Stimulated activated CD4-positive, alpha-beta T cell treated with anti-CD3 and anti-CD28 coated beads, Interleukin-12 subunit alpha, Interleukin-12 subunit beta, amount 100 ng/mL, for 24 hours (primary cell): ENCODE results near the gene GATAD1.
"Not testable (repeated sequence)": the region's sequence is repeated elsewhere in the genome, so short reads cannot be mapped to it uniquely, and the experiment has no call there.

Experiments used
- DNase-seq, 2 experiments: peaks; one replicate each; pipeline ENCODE4 v3.0.0-alpha.2; 2020; ENCODE audit warnings: low read depth in 2 of 2

The GATAD1 gene, protein sequence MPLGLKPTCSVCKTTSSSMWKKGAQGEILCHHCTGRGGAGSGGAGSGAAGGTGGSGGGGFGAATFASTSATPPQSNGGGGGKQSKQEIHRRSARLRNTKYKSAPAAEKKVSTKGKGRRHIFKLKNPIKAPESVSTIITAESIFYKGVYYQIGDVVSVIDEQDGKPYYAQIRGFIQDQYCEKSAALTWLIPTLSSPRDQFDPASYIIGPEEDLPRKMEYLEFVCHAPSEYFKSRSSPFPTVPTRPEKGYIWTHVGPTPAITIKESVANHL

DNA sequence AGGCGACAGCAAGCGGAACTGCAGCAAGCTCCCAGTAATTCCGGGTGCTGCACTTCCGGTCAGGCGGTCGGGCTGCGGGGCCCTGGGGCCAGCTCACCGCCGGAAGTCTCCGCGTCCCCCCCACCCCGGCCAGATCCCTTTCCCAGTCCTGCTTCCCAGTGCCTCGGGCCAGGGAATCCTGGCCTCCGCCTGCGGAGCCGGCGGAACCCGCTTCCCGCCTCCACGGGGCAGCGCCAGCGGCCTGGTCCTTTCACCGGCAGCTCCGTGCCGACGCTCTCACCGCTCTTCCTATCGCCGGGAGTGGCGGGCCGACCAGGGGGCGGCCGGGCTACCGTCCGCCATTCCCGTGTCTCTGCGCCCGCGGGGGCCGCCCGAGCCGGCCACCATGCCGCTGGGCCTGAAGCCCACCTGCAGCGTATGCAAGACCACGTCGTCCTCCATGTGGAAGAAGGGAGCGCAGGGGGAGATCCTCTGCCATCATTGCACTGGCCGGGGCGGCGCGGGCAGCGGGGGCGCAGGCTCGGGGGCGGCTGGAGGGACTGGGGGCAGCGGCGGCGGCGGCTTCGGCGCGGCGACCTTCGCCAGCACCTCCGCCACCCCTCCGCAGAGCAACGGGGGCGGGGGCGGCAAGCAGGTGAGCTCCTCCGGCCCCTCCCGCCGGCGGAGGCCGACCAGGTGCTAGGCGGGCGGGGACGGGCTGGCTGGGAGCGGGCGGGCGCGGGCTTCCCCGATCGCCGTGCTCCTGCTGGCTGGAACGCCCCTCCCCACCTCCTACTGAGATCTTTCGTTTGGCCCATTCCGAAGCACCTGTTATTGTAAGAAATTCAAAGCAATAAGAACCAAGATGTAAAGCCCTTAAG is at the start of gene GATAD1:
Gene GATAD1, plus strand, starts transcription at position 138 of the 860 bp plus-strand sequence. Its CDS starts 248 bp downstream, at position 386.
- DNase-seq: peak; percentile 66 to 71

DNA sequence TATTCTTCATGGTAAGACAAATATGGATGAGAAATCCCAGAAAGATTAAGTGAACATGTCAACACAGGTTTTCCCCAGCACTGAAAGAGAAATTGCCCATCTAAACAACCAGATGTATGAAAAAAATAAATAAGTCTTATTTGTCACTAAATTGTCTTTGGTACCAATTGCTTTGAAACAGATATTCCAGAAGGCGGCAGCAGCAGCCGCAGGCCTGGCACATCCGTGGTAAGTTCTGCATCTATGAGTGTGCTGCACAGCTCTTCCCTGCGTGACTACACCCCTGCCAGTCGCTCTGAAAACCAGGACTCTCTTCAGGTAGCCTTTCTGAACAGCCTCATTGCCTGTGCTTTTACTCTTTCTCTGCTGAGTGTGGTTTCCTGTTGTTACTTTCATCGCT is 49.7 kb upstream of the GATAD1 start:
- DNase-seq: no peak

DNA sequence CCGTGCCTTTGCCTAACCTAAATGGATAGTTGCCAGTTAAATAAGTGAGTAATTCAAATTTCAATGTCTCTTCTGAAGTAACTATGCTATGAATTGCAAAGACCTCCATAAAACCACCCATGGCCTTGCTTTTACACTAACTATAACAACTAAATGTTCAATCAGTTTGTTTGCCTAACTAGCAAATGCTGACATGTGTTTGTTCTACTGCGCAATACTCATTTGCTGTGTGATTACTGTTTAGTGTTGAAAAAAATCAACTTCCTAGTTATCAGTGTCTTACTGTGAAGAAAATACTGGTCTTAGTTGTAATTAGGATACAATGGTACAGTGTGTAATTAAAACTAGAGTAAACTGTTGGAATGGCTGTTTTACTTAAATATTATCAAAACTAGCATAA is 47.3 kb upstream of the GATAD1 start:
- DNase-seq: no peak

DNA sequence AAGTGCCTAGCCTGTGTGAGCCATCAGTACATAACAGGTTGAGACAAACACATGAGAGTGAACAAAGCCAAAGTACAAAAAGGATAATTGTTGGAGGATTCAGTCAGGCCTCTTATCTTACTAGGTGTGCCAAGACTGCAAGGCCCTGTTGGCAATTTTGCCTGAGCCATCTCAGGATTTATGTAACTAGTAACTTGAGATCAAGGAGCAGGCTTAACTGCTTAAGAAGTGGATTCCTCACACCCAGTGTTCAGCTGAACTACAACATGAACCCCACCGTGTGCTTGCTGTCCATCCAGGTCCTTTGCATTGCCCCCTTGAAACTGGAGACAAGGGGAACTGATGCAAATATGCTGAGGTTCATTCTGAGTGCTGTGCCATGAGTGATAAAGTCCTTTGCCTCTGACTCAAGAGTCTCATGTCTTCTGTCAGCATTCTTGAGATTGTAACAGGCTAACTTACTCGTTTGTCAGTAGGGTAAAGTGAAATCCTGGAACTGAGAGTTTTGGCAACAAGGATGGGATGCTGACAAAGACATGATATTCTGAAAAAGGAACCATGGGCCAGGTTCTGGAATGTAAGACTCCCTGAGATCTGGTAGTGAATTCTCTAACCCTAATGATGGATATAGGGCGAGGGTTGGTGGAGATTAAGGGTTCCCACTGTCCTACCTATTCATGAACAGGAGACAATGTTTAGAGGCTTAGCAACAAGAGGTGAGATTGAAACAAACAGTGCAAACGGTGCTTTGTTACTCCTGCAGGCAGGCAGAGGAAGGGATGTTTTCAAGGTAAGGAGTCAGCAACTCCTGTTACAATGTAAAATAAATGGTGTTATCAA is 44.1 kb upstream of the GATAD1 start:
- no peak for DNase-seq

DNA sequence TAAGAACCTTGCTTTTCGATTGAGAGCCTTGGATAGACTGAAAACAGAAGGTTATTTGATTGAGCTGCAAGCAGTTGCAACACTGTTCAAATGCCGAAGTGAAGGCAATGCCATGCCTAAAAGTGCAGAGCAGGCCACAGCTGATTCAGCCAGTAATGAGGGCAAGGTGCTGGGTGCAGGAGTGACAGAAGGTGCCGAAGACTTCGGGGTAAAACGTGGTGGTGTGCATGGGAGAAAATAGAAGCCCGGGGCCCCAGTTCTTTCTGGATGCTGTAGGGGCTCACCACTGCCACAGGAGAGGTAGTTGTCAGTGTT is 43.6 kb upstream of the GATAD1 start:
- no peak for DNase-seq

DNA sequence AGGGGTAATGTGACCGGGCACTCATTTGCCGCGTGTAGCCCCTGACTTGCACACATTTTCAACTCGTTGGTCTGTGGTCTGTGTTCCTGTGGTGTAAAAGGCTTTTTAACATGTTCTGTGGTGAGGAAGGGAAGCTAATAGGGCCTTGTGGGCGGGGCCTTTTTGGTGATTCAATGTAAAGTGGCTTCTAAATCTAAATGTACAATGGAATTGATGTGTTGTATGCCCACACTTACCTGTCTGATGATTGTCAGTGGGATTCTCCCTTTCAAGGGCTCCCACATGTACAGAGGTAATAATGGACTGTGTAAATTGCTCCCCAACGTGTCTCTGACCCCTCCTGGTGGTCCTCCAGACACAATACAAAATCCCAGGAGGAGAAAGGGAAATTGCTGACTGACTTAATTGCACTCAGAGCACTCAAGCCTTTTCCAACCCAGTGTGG is 43.1 kb upstream of the GATAD1 start:
- DNase-seq: peak in 1 of 2 experiments; percentile 17

DNA sequence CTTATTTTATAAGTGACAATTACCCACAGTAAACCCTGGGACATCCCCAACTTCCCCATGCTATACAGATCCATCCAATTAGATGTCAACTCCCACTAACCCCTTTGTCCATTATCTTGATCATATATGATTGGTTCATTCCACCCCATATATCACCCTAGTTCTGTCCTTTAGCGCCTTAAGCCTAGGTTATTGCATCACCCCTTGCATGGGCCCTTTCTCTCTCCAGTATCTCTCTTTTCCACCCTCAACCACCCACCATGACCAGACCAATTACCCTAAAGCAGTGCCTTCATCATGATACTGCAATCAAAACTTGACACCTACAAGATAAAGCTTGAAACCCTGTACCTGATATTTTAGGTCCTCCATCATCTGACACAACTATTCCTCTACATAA is 37.9 kb upstream of the GATAD1 start:
- DNase-seq: no peak

DNA sequence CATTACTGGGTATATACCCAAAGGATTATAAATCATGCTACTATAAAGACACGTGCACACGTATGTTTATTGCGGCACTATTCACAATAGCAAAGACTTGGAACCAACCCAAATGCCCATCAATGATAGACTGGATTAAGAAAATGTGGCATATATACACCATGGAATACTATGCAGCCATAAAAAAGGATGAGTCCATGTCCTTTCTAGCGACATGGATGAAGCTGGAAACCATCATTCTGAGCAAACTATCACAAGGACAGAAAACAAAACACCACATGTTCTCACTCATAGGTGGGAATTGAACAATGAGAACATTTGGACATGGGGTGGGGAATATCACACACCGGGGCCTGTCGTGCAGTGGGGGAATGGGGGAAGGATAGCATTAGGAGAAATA is 37.1 kb upstream of the GATAD1 start:
- DNase-seq: not testable (repeated sequence)

DNA sequence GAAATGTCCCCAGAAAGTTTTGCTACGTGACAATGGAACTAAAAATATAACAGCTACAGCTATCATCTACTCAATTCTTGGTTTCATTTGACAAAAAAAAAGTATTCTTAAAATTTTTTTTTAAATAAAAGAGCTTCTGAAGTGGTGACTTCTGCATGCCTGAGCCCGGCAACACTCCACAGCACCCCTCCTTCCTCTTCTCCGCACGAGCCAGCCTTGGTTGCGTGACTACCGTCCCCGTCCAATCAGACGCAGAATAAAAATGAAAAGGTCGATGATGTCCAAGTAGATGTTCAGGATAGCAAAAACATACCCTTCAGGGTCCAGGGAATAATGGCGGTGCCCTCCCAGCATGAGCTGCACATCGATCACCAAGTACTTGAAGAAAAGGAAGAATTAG is 34.5 kb upstream of the GATAD1 start:
- DNase-seq: no peak

DNA sequence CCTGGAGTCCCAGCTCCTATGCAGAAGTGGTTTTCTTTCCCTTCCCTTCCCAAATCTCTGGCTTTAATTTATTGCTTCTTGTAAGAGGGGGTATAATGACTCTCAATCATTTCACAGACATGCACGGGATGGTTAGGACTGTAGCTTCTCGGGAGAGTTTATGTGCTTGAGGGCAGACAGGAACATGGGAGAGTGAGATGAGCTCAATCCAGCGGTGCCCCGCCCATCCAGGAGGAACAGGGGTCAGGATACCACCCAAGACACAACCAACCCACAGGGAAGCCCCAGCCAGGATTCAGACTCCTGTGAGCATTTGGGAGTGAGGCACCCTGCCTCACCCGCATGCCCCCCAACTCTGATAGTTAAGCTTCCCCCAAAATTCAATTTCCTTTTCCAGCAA is 33.7 kb upstream of the GATAD1 start:
- no peak for DNase-seq

DNA sequence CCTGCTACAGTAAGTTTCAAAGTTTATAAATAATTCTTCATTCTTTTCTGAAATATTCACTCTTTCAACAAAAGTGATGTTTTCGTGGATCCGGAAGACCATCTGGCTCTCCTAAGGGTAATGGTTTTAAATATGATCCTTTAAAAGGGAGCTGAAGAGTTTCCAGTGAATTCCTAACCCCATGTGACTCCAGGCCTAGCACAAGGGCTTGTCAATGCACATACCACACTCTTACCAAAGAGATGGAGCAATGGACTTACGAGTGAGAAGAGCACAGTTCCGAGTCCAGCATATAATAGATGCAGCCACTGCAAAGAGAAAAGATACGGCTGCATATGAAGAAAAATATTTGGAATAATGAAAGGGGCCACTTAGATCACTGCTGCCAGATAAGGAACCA is 32.1 kb upstream of the GATAD1 start:
- no peak for DNase-seq

DNA sequence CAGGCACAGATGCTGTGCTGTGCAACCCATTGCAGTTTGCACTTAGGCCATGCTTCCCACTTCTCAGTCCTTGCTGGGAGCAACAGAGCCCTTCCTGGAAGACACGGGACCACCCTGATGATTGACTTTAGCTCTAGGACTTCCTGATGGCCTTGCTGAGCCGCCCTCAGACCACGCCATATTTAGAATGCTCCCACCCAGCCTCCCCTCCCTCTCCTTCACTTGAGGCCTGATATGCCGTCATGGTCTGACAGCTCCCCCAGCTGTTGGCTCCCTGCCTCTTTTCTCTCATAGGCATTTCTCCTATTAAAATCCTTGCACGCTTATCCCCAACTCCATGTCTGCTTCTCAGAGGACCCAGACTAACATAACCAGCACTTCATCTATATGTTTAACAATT is 29.4 kb upstream of the GATAD1 start:
- no peak for DNase-seq

DNA sequence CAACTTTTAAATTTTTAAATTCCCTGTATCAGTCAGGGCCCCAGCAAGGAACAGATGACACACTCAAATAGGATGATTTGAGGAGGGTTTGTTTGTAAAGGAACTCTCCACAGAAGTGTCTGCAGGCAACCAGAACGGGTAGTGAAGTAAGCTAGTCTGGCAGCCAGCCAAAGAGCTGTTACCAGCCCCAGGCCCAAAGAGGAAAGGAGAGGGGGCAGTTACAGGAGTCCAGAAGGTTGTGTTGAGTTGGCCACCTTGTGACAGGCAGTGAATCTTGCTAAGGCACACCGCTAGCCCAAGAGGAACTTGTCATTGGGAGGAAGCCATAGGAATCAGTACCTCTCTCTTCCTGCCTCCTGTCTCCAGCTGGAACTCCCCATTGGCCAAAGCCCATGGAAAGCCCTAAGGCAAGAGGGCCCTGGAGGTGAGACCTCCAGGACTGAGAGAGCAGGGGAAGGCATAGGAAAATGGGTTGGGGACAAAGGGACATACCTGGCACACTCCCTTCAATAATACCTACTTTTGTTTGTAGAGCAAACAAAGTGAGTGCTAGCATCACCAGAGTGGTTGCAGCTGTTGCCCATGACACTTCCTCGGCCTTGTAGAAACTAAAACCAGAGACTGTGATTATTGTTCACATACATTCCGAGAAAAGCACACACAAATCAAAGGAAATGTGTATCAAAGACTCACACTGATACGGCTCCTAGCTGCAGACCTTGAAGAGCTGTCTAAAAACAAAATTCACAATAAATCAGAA is 25.4 kb upstream of the GATAD1 start:
- no peak for DNase-seq

DNA sequence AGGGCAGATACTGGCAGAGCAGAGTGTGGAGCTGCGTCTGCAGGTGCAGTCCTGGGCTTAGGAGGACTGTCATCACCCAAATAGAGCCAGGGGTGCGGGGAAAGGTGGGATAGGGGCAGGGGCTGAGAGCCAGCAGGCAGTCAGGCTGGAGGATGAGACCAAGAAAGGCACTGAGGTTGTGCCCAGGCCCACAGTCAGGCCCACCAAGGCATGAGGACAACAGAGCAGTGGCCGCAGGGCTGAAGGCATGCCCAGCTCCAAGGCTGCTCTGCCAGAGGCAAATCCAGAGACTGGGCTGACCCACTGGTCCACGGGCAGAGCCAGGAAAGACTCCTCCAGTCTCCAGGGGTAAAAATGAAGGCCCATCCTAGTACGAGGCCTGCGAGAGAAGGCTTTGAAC is 24.4 kb upstream of the GATAD1 start:
- no peak for DNase-seq

DNA sequence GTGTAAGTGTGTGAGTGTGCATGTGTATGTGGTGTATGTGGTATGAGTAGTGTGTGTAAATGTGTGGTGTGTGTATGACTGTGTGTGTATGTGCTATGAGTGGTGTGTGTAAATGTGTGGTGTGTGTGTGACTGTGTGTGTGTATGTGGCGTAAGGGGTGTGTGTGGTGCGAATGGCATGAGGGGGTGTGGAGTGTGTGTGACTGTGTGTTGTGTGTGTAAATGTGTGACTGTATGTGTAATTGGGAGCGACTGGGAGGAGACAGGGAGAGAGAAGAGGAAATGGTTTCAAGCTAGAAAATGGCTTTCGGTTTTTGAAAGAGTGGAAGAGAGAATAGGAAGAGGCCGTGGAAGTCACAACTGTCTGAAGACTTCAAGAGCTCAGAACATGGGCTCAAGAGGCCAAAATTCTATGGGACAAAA is 23.6 kb upstream of the GATAD1 start:
- no peak for DNase-seq

DNA sequence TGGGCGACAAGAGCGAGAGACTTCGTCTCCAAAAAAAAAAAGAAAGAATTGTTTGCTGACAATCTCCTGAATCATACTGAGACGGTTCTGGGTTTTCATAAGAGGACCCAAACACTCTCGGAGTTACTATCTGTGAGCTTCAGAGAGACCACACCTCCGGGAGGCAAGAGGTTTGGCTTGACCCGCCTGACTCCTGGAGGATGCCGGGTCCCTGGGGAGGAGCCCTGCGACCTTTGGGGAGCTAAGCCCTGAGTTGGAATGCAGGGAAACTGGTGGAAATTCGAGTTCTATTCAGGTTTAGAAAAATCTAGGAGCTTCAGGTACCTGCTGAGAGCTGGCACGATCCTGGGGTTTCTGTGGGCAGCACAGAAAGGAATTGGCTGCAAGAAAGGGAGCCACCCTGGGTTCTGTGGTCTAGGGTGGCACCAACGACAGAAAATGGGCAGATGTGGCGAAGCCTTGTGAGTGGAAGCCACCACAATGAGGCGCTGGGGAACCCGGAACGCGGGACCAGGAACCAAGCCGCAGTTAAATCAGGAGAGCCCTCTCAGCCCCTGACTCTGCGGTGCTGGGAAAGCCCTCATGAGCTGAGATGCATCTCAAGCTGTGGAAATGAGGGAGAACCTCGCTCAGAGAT is 21.9 kb upstream of the GATAD1 start:
- no peak for DNase-seq

DNA sequence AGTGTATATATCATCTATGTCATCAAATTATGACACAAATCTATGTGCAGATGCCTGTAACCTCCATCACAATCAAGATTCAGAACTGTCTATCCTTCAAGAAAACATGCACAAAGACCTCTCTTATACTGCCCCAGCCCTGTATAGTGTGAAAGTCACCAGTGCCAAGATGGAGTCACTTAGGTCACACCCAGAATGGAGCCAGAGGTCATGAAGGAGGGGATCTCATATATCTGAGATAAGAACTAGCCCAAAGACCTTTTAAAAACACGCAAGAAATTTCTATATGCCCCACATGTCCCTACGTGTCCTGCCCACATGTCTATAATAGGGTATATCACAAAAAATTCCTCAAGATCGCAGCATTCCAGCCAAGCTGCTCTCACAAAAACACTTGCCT is 20.1 kb upstream of the GATAD1 start:
- DNase-seq: no peak

DNA sequence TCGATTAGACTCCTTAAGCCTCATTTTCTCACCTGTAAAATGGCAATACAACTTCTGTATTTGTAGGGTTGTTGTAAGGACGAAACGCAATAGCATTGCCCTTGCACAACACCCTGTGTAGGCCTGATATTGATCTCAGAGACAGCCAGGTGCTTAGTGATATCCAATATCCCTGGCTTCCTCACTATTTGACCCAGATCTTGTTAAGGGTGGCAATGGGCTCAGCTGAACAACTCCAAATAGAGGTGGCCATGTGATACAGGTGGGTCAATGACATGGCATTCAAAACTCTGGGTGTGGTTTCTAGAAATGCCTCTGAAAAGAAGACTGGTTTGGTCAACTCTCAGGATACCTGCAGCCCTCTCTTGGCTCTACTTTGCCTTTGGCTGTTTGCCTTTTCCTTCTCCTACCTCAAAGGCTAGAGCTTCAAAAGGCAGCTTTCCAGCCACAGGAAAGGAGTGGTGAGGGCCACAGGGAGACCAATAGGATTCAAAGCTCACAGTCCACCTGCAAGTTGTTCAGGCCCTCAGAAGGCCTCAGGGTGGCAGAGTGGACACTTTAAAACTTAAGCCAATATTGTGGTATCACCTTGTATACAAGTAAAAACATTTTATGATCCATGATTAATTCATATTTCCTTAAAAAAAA is 14.9 kb upstream of the GATAD1 start:
- no peak for DNase-seq

DNA sequence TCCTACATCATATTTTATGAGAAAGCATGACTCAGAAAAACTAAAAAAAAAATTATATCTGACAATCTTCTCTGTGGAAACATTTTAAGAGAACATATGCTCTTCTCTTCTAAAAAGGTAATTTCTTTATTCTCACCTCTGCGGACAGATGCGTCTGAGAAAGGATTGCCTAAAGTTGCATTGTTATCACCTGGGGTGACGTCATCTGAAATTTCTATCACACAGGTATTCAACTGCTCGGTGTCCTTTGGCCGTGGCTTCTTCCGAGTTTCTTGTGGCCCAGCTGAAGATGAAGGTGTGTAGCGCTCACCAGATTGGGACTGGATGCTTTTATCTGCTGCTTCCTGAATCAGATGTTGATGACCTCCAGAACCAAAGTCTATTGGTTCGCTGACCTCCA is 14.3 kb upstream of the GATAD1 start:
- DNase-seq: no peak

DNA sequence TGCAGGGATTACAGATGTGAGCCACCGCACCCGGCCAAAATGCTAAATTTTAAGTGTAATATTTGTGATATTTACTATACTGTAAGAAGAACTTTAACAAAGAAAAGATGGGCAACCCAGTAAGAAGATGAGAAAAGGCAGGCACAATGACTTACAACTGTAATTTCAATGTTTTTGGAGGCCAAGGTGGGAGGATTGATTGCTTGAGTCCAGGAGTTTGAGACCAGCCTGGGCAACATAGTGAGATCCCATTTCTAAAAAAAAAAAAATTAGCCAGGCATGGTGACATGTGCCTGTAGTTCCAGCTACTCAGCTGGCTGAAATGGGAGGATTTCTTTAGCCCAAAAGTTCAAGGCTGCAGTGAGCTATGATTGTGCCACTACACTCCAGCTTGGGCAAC is 11.7 kb upstream of the GATAD1 start:
- no peak for DNase-seq
